ENCODE measurements around the gene PPP2R3A. TPM values are rescaled to one million over a fixed set of nuclear protein-coding genes. Genes with fewer than 3 reads are reported as not detected.

The PPP2R3A gene
- total and polyA plus RNA-seq, 9 of the 15 experiments (the other 6 are each of a cell fraction or from before 2014, with no cell fraction given), result 0.10 to 0.50 (median 0.24) TPM

DNA sequence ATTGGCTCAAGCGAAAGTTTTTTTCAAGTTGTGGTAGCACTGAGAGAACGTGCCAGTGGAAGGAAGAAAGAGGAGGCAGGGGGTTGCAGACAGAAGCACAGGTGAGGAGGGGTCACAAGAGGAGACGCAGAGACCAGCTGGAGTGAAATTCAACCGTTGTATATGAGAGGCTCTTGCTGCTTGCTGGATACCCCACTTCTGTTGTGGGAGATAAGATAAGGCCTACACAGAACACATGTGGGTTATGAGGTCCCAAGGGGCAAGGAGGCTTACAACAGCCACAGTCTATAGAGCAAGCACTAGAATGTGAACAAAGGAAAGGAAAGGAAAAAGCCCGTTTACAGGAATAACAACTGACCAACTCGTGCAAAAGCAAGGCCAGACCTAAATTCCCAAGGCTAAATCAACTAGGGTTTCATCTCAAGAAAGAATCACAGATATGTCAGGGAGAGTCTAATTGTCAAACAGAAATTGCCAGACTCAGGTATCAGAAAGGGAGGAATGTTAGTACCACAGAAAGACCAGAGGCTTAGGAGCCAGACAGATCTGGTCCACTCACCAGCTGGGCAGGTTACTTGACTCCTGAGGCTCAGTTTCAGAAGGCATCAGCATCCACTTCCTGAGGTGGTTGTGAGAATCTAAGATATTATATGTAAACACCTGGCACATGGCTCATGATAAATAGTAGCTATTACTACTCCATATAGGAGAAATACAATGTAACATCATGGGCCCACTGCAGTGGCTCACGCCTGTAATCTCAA is 169.7 kb downstream of the PPP2R3A start:
- H3K27ac ChIP-seq (ENCODE audit: extremely low read depth, low read depth, low read length), result peak overlapping the region; percentile 81
- H3K9me1 ChIP-seq (ENCODE audit: control insufficient read depth, insufficient read depth, low read length), result no peaks in the 10 kb centered on the region
- H3K36me3 ChIP-seq (ENCODE audit: control insufficient read depth, insufficient read depth, low read length), result no peaks in the 10 kb centered on the region
- no TSS peak for BruUV-seq (replicated peaks)
- intact Hi-C loops (cut with micrococcal nuclease) (no loop called here), in situ Hi-C loops (cut with MboI) (no loop called here)
- ChIA-PET POLR2A (interaction anchor here (0.7 to 1.5 kb wide), 3 partner anchors 9 to 312 kb away, joined by 3 to 5 read pairs (median 3); no protein-coding TSS in a partner anchor), CTCF (ENCODE audit: low intra/inter-chr PET ratio) (no interaction called here)
- H3K79me2 ChIP-seq (ENCODE audit: control insufficient read depth, insufficient read depth, low read length), result no peaks in the 10 kb centered on the region
- peak; percentile 91 for FAIRE-seq
- WGBS (ENCODE audit: insufficient coverage, low coverage, missing lambda C conversion rate), result 3% methylated on average over 7 of the region's 7 CpGs
- no peaks in the 10 kb centered on the region for H3K9me3 ChIP-seq (replicated peaks; ENCODE audit: control insufficient read depth, insufficient read depth, low read depth, low read length)
- H3K27me3 ChIP-seq (ENCODE audit: control insufficient read depth in 2 of 2, insufficient read depth in 2 of 2, low read length in 2 of 2), result no peaks in the 10 kb centered on the region
- peak overlapping the region; percentile 75 for H3K4me2 ChIP-seq (ENCODE audit: insufficient read depth, low read length)
- no peaks in the 10 kb centered on the region for H4K20me1 ChIP-seq (replicated peaks; ENCODE audit: control insufficient read depth, insufficient read depth, low read length)
- H3K4me3 ChIP-seq, result no peak overlapping the region; the same call in 1 of the 2 replicates
- peak; percentile 47 to 84 (median 66) for DNase-seq (ENCODE audit: extremely low read depth in 1 of 4, low spot score in 3 of 4)
- peaks cover 6 to 18% of the 10 kb centered on the region in 2 experiments; a peak in 4 of 5 replicates for H3K4me1 ChIP-seq (replicated peaks in 1 of 2; ENCODE audit: control insufficient read depth in 2 of 2, insufficient read depth in 2 of 2, low read length in 2 of 2)
- ATAC-seq, result peak; percentile 96
- H2AFZ ChIP-seq (ENCODE audit: low read depth, low read length), result peak overlapping the region; percentile 89
- H3K9ac ChIP-seq (ENCODE audit: insufficient read depth in 1 of 2, low read depth in 2 of 2, low read length in 2 of 2), result peak overlapping the region; percentile 54 to 77; a peak in 3 of 4 replicates
- TF ChIP-seq TEAD4 (IDR thresholded peaks at IDR 0.05; ENCODE audit: low read length) (peak; percentile 90), TEAD4 (CRISPR knock-in tag; IDR thresholded peaks at IDR 0.05; ENCODE audit: borderline replicate concordance) (no peak), ZNF444 (CRISPR knock-in tag; IDR thresholded peaks at IDR 0.05) (no peak), SAP30 (IDR thresholded peaks at IDR 0.05; ENCODE audit: borderline replicate concordance, insufficient read depth, low read depth, low read length, poor library complexity, severe bottlenecking) (no peak), NR4A1 (CRISPR knock-in tag; IDR thresholded peaks at IDR 0.05) (no peak), NR4A1 (tag; IDR thresholded peaks at IDR 0.05) (0 out of 2 replicates have a peak, but pooled peaks have one; percentile 12), DPF2 (IDR thresholded peaks at IDR 0.05) (peak; percentile 94)
- TF ChIP-seq, protein P1, sequence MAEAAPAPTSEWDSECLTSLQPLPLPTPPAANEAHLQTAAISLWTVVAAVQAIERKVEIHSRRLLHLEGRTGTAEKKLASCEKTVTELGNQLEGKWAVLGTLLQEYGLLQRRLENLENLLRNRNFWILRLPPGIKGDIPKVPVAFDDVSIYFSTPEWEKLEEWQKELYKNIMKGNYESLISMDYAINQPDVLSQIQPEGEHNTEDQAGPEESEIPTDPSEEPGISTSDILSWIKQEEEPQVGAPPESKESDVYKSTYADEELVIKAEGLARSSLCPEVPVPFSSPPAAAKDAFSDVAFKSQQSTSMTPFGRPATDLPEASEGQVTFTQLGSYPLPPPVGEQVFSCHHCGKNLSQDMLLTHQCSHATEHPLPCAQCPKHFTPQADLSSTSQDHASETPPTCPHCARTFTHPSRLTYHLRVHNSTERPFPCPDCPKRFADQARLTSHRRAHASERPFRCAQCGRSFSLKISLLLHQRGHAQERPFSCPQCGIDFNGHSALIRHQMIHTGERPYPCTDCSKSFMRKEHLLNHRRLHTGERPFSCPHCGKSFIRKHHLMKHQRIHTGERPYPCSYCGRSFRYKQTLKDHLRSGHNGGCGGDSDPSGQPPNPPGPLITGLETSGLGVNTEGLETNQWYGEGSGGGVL (CRISPR knock-in tag; IDR thresholded peaks at IDR 0.05), result no peak
- TF ChIP-seq, protein P2, sequence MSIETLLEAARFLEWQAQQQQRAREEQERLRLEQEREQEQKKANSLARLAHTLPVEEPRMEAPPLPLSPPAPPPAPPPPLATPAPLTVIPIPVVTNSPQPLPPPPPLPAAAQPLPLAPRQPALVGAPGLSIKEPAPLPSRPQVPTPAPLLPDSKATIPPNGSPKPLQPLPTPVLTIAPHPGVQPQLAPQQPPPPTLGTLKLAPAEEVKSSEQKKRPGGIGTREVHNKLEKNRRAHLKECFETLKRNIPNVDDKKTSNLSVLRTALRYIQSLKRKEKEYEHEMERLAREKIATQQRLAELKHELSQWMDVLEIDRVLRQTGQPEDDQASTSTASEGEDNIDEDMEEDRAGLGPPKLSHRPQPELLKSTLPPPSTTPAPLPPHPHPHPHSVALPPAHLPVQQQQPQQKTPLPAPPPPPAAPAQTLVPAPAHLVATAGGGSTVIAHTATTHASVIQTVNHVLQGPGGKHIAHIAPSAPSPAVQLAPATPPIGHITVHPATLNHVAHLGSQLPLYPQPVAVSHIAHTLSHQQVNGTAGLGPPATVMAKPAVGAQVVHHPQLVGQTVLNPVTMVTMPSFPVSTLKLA (conservative IDR thresholded peaks at IDR 0.05), result peak; percentile 33 to 72; a peak in 2 of 4 replicates
- TF ChIP-seq, protein P3, sequence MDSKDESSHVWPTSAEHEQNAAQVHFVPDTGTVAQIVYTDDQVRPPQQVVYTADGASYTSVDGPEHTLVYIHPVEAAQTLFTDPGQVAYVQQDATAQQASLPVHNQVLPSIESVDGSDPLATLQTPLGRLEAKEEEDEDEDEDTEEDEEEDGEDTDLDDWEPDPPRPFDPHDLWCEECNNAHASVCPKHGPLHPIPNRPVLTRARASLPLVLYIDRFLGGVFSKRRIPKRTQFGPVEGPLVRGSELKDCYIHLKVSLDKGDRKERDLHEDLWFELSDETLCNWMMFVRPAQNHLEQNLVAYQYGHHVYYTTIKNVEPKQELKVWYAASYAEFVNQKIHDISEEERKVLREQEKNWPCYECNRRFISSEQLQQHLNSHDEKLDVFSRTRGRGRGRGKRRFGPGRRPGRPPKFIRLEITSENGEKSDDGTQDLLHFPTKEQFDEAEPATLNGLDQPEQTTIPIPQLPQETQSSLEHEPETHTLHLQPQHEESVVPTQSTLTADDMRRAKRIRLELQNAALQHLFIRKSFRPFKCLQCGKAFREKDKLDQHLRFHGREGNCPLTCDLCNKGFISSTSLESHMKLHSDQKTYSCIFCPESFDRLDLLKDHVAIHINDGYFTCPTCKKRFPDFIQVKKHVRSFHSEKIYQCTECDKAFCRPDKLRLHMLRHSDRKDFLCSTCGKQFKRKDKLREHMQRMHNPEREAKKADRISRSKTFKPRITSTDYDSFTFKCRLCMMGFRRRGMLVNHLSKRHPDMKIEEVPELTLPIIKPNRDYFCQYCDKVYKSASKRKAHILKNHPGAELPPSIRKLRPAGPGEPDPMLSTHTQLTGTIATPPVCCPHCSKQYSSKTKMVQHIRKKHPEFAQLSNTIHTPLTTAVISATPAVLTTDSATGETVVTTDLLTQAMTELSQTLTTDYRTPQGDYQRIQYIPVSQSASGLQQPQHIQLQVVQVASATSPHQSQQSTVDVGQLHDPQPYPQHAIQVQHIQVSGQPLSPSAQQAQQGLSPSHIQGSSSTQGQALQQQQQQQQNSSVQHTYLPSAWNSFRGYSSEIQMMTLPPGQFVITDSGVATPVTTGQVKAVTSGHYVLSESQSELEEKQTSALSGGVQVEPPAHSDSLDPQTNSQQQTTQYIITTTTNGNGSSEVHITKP (IDR thresholded peaks at IDR 0.05; ENCODE audit: partially characterized antibody), result peak; percentile 19

Data from K562 (cell line).